Measurements from ENCODE around the gene CAND1. TPM values are rescaled to one million over a fixed set of nuclear protein-coding genes. Genes with fewer than 3 reads are reported as not detected.

Gene CAND1
- total RNA-seq, 1 donor from 2014 or later: 70.4 TPM

- no peak for DNase-seq (ENCODE audit: low read depth)
- TF ChIP-seq CTCF (IDR thresholded peaks at IDR 0.05; ENCODE audit: insufficient read depth, low read length, poor library complexity, severe bottlenecking): no peak
- Histone ChIP-seq H3K36me3 (ENCODE audit: control insufficient read depth, insufficient read depth, low read length) (no peaks in the 10 kb centered on the region), H3K4me3 (ENCODE audit: low read depth, low read length) (no peak overlapping the region), H3K27me3 (ENCODE audit: control insufficient read depth, insufficient read depth, low read length) (no peaks in the 10 kb centered on the region)
Measured at GRCh38 chr12:67241482-67241881, 27.7 kb upstream of the CAND1 start.

- no peaks in the 10 kb centered on the region for H3K27me3 ChIP-seq (ENCODE audit: control insufficient read depth, insufficient read depth, low read length)
- no peaks in the 10 kb centered on the region for H3K36me3 ChIP-seq (ENCODE audit: control insufficient read depth, insufficient read depth, low read length)
- H3K4me3 ChIP-seq (ENCODE audit: low read depth, low read length): no peak overlapping the region
- no peak for DNase-seq (ENCODE audit: low read depth)
- no peak for TF ChIP-seq CTCF (IDR thresholded peaks at IDR 0.05; ENCODE audit: insufficient read depth, low read length, poor library complexity, severe bottlenecking)
Measured at GRCh38 chr12:67243260-67243659, 25.9 kb upstream of the CAND1 start.

- no peaks in the 10 kb centered on the region for H3K27me3 ChIP-seq (ENCODE audit: control insufficient read depth, insufficient read depth, low read length)
- no peak for TF ChIP-seq CTCF (IDR thresholded peaks at IDR 0.05; ENCODE audit: insufficient read depth, low read length, poor library complexity, severe bottlenecking)
Measured at GRCh38 chr12:67245571-67245970, 23.6 kb upstream of the CAND1 start.

GRCh38 chr12:67251012-67251411 lies 18.1 kb upstream of the CAND1 start:
- no peaks in the 10 kb centered on the region for H3K36me3 ChIP-seq (ENCODE audit: control insufficient read depth, insufficient read depth, low read length)
- TF ChIP-seq CTCF (IDR thresholded peaks at IDR 0.05; ENCODE audit: insufficient read depth, low read length, poor library complexity, severe bottlenecking): no peak
- H3K27me3 ChIP-seq (ENCODE audit: control insufficient read depth, insufficient read depth, low read length): no peaks in the 10 kb centered on the region
- DNase-seq (ENCODE audit: low read depth): no peak
- no peak overlapping the region for H3K4me3 ChIP-seq (ENCODE audit: low read depth, low read length)

More at GRCh38 chr12:67245571-67245970, 23.6 kb upstream of the CAND1 start:
- DNase-seq (ENCODE audit: low read depth): no peak
- no peak overlapping the region for H3K4me3 ChIP-seq (ENCODE audit: low read depth, low read length)
- no peaks in the 10 kb centered on the region for H3K36me3 ChIP-seq (ENCODE audit: control insufficient read depth, insufficient read depth, low read length)

- H3K4me3 ChIP-seq (ENCODE audit: low read depth, low read length): no peak overlapping the region
- DNase-seq (ENCODE audit: low read depth): no peak
- no peak for TF ChIP-seq CTCF (IDR thresholded peaks at IDR 0.05; ENCODE audit: insufficient read depth, low read length, poor library complexity, severe bottlenecking)
- H3K27me3 ChIP-seq (ENCODE audit: control insufficient read depth, insufficient read depth, low read length): no peaks in the 10 kb centered on the region
- no peaks in the 10 kb centered on the region for H3K36me3 ChIP-seq (ENCODE audit: control insufficient read depth, insufficient read depth, low read length)
Measured at GRCh38 chr12:67254372-67255026, 14.7 kb upstream of the CAND1 start.

GRCh38 chr12:67256649-67257048 lies 12.5 kb upstream of the CAND1 start:
- no peak for DNase-seq (ENCODE audit: low read depth)
- Histone ChIP-seq H3K4me3 (ENCODE audit: low read depth, low read length) (no peak overlapping the region), H3K27me3 (ENCODE audit: control insufficient read depth, insufficient read depth, low read length) (no peaks in the 10 kb centered on the region), H3K36me3 (ENCODE audit: control insufficient read depth, insufficient read depth, low read length) (no peaks in the 10 kb centered on the region)
- TF ChIP-seq CTCF (IDR thresholded peaks at IDR 0.05; ENCODE audit: insufficient read depth, low read length, poor library complexity, severe bottlenecking): no peak

Measured in kidney epithelial cell (primary cell).